Measurements from ENCODE around the gene SIGLEC11. TPM values are rescaled to one million over a fixed set of nuclear protein-coding genes. Genes with fewer than 3 reads are reported as not detected.

SIGLEC11 gene
- total RNA-seq, 2 donors from 2014 or later = 0.19 to 2.2 TPM

- TF ChIP-seq, protein P1, sequence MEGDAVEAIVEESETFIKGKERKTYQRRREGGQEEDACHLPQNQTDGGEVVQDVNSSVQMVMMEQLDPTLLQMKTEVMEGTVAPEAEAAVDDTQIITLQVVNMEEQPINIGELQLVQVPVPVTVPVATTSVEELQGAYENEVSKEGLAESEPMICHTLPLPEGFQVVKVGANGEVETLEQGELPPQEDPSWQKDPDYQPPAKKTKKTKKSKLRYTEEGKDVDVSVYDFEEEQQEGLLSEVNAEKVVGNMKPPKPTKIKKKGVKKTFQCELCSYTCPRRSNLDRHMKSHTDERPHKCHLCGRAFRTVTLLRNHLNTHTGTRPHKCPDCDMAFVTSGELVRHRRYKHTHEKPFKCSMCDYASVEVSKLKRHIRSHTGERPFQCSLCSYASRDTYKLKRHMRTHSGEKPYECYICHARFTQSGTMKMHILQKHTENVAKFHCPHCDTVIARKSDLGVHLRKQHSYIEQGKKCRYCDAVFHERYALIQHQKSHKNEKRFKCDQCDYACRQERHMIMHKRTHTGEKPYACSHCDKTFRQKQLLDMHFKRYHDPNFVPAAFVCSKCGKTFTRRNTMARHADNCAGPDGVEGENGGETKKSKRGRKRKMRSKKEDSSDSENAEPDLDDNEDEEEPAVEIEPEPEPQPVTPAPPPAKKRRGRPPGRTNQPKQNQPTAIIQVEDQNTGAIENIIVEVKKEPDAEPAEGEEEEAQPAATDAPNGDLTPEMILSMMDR (IDR thresholded peaks at IDR 0.05) = no peak
- Histone ChIP-seq H3K9me3 (no peaks in the 10 kb centered on the region), H3K4me1 (no peaks in the 10 kb centered on the region), H3K36me3 (peaks cover 36% of the 10 kb centered on the region), H3K27me3 (no peaks in the 10 kb centered on the region), H3K27ac (no peak overlapping the region), H3K4me3 (no peak overlapping the region)
- no peak for DNase-seq (ENCODE audit: low spot score)
Measured at GRCh38 chr19:49978324-49978723, 17.4 kb upstream of the SIGLEC11 start.

DNA sequence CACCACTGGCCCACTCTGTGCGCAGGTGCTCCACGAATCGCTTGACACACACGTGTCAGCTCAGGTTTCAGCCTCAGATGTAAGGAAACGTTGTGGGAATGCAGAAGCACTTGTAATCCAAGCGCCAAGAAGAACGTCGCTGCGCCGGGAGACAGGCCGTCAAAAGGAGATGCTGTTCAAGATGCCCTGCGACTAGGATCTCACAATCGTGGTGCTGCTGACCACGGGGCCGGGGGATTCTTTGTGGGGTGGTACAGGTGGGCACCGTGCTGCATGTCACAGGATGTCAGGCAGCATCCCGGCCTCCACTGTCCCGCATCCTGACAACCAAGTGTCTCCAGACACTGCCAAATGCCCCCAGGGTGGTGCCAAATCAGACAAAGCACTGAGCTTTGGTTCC is 16.9 kb upstream of the SIGLEC11 start:
- no peak overlapping the region for H3K4me3 ChIP-seq
- H3K36me3 ChIP-seq = peaks cover 36% of the 10 kb centered on the region
- TF ChIP-seq, protein P1 (IDR thresholded peaks at IDR 0.05) = no peak
- H3K9me3 ChIP-seq = no peaks in the 10 kb centered on the region
- H3K27ac ChIP-seq = no peak overlapping the region
- no peaks in the 10 kb centered on the region for H3K27me3 ChIP-seq
- H3K4me1 ChIP-seq = no peaks in the 10 kb centered on the region
- no peak for DNase-seq (ENCODE audit: low spot score)

DNA sequence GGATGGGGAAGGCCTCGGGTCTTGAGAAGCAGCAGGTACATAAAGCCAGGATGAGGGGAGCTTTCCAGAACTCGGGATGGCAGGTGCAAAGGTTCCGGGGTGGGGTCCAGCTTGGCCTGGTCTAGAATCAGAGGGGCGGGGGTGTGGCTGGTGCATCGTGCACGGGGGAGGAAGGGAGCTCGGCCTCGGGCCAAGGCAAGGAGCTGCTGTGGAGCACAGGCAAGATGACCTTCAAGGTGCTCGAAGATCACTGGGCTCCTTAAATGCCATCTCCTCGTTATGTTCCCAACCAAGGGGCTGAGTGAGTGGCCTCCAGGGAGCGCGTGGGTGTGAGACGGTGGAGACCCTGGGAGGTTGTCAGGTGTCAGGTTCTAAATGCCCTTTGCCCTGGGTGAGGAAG is 16.1 kb upstream of the SIGLEC11 start:
- Histone ChIP-seq H3K4me3 (no peak overlapping the region), H3K27ac (no peak overlapping the region), H3K4me1 (peaks cover 0 to 4% of the 10 kb centered on the region in 2 donors), H3K36me3 (peaks cover 36% of the 10 kb centered on the region), H3K27me3 (no peaks in the 10 kb centered on the region), H3K9me3 (no peaks in the 10 kb centered on the region)
- TF ChIP-seq, protein P1 (IDR thresholded peaks at IDR 0.05) = no peak
- no peak for DNase-seq (ENCODE audit: low spot score)

- DNase-seq (ENCODE audit: low spot score) = no peak
- H3K27ac ChIP-seq = no peak overlapping the region
- peaks cover 31% of the 10 kb centered on the region for H3K36me3 ChIP-seq
- no peaks in the 10 kb centered on the region for H3K27me3 ChIP-seq
- H3K9me3 ChIP-seq = no peaks in the 10 kb centered on the region
- H3K4me1 ChIP-seq = peaks cover 0 to 8% of the 10 kb centered on the region in 2 donors
- H3K4me3 ChIP-seq = no peak overlapping the region
- TF ChIP-seq, protein P1 (IDR thresholded peaks at IDR 0.05) = no peak
Measured at GRCh38 chr19:49976496-49976895, 15.5 kb upstream of the SIGLEC11 start.

- DNase-seq (ENCODE audit: low spot score) = no peak
- Histone ChIP-seq H3K36me3 (peaks cover 31% of the 10 kb centered on the region), H3K4me1 (peaks cover 0 to 8% of the 10 kb centered on the region in 2 donors)
Measured at GRCh38 chr19:49975051-49975450, 14.1 kb upstream of the SIGLEC11 start.

GRCh38 chr19:49973987-49974386 is 13.0 kb upstream of the SIGLEC11 start:
- Histone ChIP-seq H3K36me3 (peaks cover 31% of the 10 kb centered on the region), H3K4me1 (peaks cover 0 to 8% of the 10 kb centered on the region in 2 donors), H3K9me3 (no peaks in the 10 kb centered on the region), H3K4me3 (no peak overlapping the region), H3K27me3 (no peaks in the 10 kb centered on the region), H3K27ac (no peak overlapping the region)
- peak; percentile 59 for DNase-seq (ENCODE audit: low spot score)
- TF ChIP-seq, protein P1 (IDR thresholded peaks at IDR 0.05) = no peak

More at GRCh38 chr19:49975051-49975450, 14.1 kb upstream of the SIGLEC11 start:
- Histone ChIP-seq H3K27ac (no peak overlapping the region), H3K4me3 (no peak overlapping the region), H3K9me3 (no peaks in the 10 kb centered on the region), H3K27me3 (no peaks in the 10 kb centered on the region)
- TF ChIP-seq, protein P1 (IDR thresholded peaks at IDR 0.05) = no peak

Measured in right atrium auricular region (tissue), 2 donors.